BLaER1 (cell line): ENCODE data around the gene PTPRN2.
"Not testable (repeated sequence)": the region's sequence is repeated elsewhere in the genome, so short reads cannot be mapped to it uniquely, and the experiment has no call there.

Source experiments
- H3K27ac ChIP-seq: shearing (Covaris generic); formaldehyde crosslinking; 2 replicates; pipeline ENCODE4 v1.8.1; 2022
- H3K27me3 ChIP-seq: shearing (Covaris generic); formaldehyde crosslinking; 2 replicates; pipeline ENCODE4 v1.8.1; 2022
- H3K36me3 ChIP-seq: shearing (Covaris generic); formaldehyde crosslinking; 2 replicates; pipeline ENCODE4 v1.8.1; 2022
- H3K4me1 ChIP-seq: shearing (Covaris generic); formaldehyde crosslinking; 2 replicates; pipeline ENCODE4 v1.8.1; 2022
- H3K4me2 ChIP-seq: shearing (Covaris generic); formaldehyde crosslinking; 2 replicates; pipeline ENCODE4 v1.8.1; 2022
- H3K4me3 ChIP-seq: shearing (Covaris generic); formaldehyde crosslinking; 2 replicates; pipeline ENCODE4 v1.8.1; 2022
- H3K9ac ChIP-seq: shearing (Covaris generic); formaldehyde crosslinking; 2 replicates; pipeline ENCODE4 v1.8.1; 2022
- H3K9me3 ChIP-seq: shearing (Covaris generic); formaldehyde crosslinking; 2 replicates; pipeline ENCODE4 v1.8.1; 2022
- H4K20me1 ChIP-seq: shearing (Covaris generic); formaldehyde crosslinking; 2 replicates; pipeline ENCODE4 v1.8.1; 2022
- Cebpa-rat ChIP-seq: shearing (Covaris generic); IDR thresholded peaks from 2 replicates; pipeline ENCODE4 v1.8.1; 2022

The PTPRN2 gene

GRCh38 chr7:158315326-158315725 lies 272.3 kb downstream of the PTPRN2 start:
- H3K36me3 ChIP-seq = 0 out of 2 replicates have a peak, but pooled peaks cover 6% of the 10 kb centered on the region
- H3K27me3 ChIP-seq = no peaks in the 10 kb centered on the region
- H3K4me3 ChIP-seq = no peak overlapping the region
- H3K9me3 ChIP-seq = peaks cover 43% of the 10 kb centered on the region
- H3K9ac ChIP-seq = no peak overlapping the region
- TF ChIP-seq Cebpa-rat = no peak
- H4K20me1 ChIP-seq = no peaks in the 10 kb centered on the region
- peaks cover 17% of the 10 kb centered on the region for H3K4me1 ChIP-seq
- H3K4me2 ChIP-seq = no peak overlapping the region
- no peak overlapping the region for H3K27ac ChIP-seq

DNA sequence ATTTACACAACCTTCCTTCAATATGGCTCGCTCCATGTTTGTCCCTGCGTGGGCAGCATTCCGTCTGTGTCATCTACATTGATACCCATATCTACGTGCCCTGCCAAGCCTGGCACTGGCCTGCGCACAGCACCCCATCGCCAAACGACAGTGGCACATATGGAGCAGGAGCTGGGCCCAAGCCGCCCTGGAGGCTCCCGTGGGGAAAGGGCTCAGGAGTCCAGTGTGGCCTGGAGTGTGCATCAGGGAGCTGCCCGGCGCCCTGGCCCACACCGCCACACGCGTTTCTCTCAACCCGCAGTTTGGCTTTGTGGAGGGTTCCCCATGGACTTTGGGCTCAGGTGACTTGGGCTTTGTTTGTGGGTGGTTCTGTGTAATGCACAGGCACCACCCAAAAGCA lies 273.2 kb downstream of the PTPRN2 start:
- TF ChIP-seq Cebpa-rat = no peak
- Histone ChIP-seq H3K4me2 (no peak overlapping the region), H3K9ac (no peak overlapping the region), H3K4me3 (no peak overlapping the region), H3K36me3 (0 out of 2 replicates have a peak, but pooled peaks cover 6% of the 10 kb centered on the region), H4K20me1 (no peaks in the 10 kb centered on the region), H3K27ac (no peak overlapping the region), H3K4me1 (peaks cover 17% of the 10 kb centered on the region), H3K9me3 (peaks cover 43% of the 10 kb centered on the region), H3K27me3 (no peaks in the 10 kb centered on the region)

- H3K9ac ChIP-seq = no peak overlapping the region
- no peaks in the 10 kb centered on the region for H3K27me3 ChIP-seq
- H3K9me3 ChIP-seq = peaks cover 43% of the 10 kb centered on the region
- TF ChIP-seq Cebpa-rat = no peak
- H3K4me2 ChIP-seq = no peak overlapping the region
- no peak overlapping the region for H3K4me3 ChIP-seq
- H4K20me1 ChIP-seq = no peaks in the 10 kb centered on the region
- peaks cover 17% of the 10 kb centered on the region for H3K4me1 ChIP-seq
- H3K36me3 ChIP-seq = 0 out of 2 replicates have a peak, but pooled peaks cover 6% of the 10 kb centered on the region
- no peak overlapping the region for H3K27ac ChIP-seq
These were observed 273.7 kb downstream of the PTPRN2 start for GRCh38 chr7:158313931-158314330.

GRCh38 chr7:158312789-158313188 lies 274.8 kb downstream of the PTPRN2 start:
- 0 out of 2 replicates have a peak, but pooled peaks cover 6% of the 10 kb centered on the region for H3K36me3 ChIP-seq
- H3K4me1 ChIP-seq = peaks cover 8% of the 10 kb centered on the region
- H3K4me3 ChIP-seq = no peak overlapping the region
- H3K9ac ChIP-seq = no peak overlapping the region
- peaks cover 48% of the 10 kb centered on the region for H3K9me3 ChIP-seq
- no peaks in the 10 kb centered on the region for H4K20me1 ChIP-seq
- no peak overlapping the region for H3K27ac ChIP-seq
- no peaks in the 10 kb centered on the region for H3K27me3 ChIP-seq
- H3K4me2 ChIP-seq = no peak overlapping the region
- no peak for TF ChIP-seq Cebpa-rat

DNA sequence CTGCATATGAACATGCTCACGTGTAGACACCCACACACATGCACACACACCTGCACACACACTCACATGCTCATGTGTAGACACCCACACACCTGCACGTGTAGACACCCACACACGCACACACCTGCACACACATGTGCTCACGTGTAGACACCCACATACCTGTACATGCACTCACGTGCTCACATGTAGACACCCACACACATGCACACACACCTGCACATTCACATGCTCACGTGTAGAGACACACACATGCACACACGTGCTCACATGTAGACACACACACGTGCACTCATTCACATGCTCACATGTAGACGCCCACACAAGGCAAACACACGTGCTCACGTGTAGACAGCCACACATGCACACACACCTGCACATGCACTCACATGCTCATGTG lies 275.8 kb downstream of the PTPRN2 start:
- 0 out of 2 replicates have a peak, but pooled peaks cover 6% of the 10 kb centered on the region for H3K36me3 ChIP-seq

DNA sequence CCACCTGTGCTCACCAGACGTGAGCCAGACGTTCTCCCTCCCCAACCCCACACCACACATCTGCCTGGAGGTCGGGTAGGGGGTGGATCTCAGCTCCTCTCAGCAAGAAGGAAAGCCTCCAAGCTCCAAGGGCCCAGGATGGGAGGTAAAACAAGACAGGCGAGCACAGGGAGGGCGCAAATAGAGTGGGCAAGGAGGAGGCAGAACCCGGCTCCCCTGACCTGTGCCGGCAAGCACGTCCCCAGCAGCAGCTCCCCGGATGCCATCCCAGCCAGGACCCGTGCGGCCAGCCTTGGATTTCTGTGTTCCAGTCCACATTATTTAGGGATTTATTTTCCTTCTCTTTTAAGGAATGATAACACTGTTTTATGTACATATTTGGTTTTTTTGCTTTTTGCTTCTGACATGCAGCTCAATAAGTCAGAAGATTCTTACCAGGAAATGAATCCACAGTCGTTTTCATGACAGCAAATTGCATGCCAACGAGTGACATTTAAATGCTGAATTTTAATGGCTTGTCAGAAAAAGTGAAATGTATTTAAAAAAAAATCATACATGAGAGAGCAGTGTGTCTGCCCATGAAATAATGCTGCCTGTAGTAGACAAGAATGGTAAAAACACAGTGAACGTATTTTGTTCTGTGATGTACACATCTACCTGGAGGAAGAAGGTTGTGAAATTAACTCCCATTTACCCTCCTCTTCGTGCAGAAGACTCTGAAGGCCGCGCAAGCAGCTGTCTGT lies 276.5 kb downstream of the PTPRN2 start:
- Histone ChIP-seq H3K27me3 (no peaks in the 10 kb centered on the region), H3K4me2 (no peak overlapping the region), H3K36me3 (0 out of 2 replicates have a peak, but pooled peaks cover 6% of the 10 kb centered on the region), H4K20me1 (no peaks in the 10 kb centered on the region), H3K27ac (no peak overlapping the region), H3K4me1 (no peaks in the 10 kb centered on the region), H3K4me3 (no peak overlapping the region), H3K9me3 (peaks cover 48% of the 10 kb centered on the region), H3K9ac (no peak overlapping the region)
- no peak for TF ChIP-seq Cebpa-rat

More for the DNA sequence above, 275.8 kb downstream of the PTPRN2 start:
- no peaks in the 10 kb centered on the region for H3K4me1 ChIP-seq
- H3K4me3 ChIP-seq = no peak overlapping the region
- H3K4me2 ChIP-seq = no peak overlapping the region
- no peak overlapping the region for H3K27ac ChIP-seq
- no peak for TF ChIP-seq Cebpa-rat
- H3K27me3 ChIP-seq = no peaks in the 10 kb centered on the region
- no peak overlapping the region for H3K9ac ChIP-seq
- H4K20me1 ChIP-seq = no peaks in the 10 kb centered on the region
- H3K9me3 ChIP-seq = peaks cover 54% of the 10 kb centered on the region

DNA sequence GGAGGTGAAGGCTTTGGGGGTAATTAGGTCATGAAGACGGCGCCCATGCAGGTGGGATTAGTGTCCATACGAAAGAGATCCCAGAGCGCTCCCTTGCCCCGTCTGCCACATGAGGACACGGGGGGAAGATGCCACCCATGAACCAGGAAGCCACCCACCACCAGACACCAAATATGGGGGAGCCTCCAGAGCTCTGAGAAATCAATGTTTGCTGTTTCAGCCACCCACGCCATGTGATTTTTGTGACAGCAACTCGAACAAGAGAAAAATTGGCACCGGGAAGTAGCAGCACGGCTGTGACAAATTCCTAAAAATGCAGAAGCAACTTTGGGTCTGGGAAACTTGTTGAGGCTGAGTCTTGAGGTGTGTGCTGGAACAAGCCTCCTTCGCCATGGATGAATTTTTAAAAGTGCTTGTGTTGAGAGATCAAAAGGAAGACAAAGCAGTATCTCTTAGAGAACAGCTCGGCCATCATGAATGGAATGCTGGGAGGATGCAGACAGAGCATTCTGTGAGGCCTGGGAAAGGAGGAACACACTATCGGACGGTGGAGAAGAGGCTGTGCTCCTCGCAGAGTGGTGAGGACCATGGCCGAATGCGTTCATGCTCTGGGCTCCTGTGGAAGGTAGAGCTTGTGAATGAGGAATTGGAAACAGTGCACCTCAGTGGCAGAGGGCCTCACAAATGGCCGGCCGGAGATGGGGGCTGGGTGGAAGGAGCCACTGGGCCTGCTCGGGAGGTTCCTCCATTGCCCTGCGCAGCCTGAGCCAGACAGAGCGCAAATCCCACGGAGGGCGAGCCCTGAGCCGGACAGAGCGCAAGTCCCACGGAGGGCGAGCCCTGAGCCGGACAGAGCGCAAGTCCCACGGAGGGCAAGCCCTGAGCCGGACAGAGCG lies 277.5 kb downstream of the PTPRN2 start:
- Histone ChIP-seq H3K9me3 (peaks cover 38% of the 10 kb centered on the region), H3K36me3 (0 out of 2 replicates have a peak, but pooled peaks cover 6% of the 10 kb centered on the region)

DNA sequence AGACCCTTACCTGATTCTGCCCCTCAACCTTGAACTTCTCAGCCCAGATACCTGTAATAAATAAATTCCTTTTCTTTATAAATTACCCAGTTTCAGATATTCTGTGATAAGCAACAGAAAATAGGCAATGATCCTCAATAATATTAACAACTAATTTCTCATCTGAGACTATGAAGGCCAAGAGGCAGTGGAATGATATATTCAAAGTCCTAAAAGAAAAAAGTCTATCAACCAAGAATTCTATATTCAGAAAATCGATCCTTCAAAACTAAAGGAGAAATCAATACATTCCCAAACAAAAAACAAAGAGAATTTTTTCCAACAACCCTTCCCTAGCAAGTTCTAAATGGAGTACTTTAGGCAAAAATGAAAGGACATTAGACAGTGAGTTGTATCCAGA lies 279.6 kb downstream of the PTPRN2 start:
- Histone ChIP-seq H3K36me3 (0 out of 2 replicates have a peak, but pooled peaks cover 2% of the 10 kb centered on the region), H3K27me3 (no peaks in the 10 kb centered on the region), H3K4me1 (no peaks in the 10 kb centered on the region), H3K4me2 (no peak overlapping the region), H3K4me3 (no peak overlapping the region), H3K27ac (no peak overlapping the region), H3K9me3 (peaks cover 21% of the 10 kb centered on the region), H4K20me1 (no peaks in the 10 kb centered on the region), H3K9ac (no peak overlapping the region)
- TF ChIP-seq Cebpa-rat = no peak

More for the DNA sequence above, 277.5 kb downstream of the PTPRN2 start:
- Histone ChIP-seq H3K4me3 (no peak overlapping the region), H3K27me3 (no peaks in the 10 kb centered on the region), H3K27ac (no peak overlapping the region), H3K4me1 (no peaks in the 10 kb centered on the region), H3K9ac (no peak overlapping the region), H3K4me2 (no peak overlapping the region), H4K20me1 (no peaks in the 10 kb centered on the region)
- TF ChIP-seq Cebpa-rat = no peak

- not testable (repeated sequence) for H4K20me1 ChIP-seq, H3K36me3 ChIP-seq, H3K4me2 ChIP-seq, H3K4me3 ChIP-seq, H3K9ac ChIP-seq, H3K27ac ChIP-seq, H3K27me3 ChIP-seq
- H3K4me1 ChIP-seq = peaks cover 37% of the 10 kb centered on the region
- peaks cover 15% of the 10 kb centered on the region for H3K9me3 ChIP-seq
These were observed 283.6 kb downstream of the PTPRN2 start for GRCh38 chr7:158304072-158304471.

- H3K27me3 ChIP-seq = no peaks in the 10 kb centered on the region
- H3K9me3 ChIP-seq = peaks cover 14% of the 10 kb centered on the region
- TF ChIP-seq Cebpa-rat = no peak
- H3K36me3 ChIP-seq = no peaks in the 10 kb centered on the region
- no peak overlapping the region for H3K4me2 ChIP-seq
- no peak overlapping the region for H3K27ac ChIP-seq
- no peak overlapping the region for H3K4me3 ChIP-seq
- no peaks in the 10 kb centered on the region for H4K20me1 ChIP-seq
- H3K9ac ChIP-seq = no peak overlapping the region
- H3K4me1 ChIP-seq = peaks cover 47% of the 10 kb centered on the region
These were observed 284.5 kb downstream of the PTPRN2 start for GRCh38 chr7:158303121-158303520.
